ENCODE results near the gene CORO7. TPM values are rescaled to one million over a fixed set of nuclear protein-coding genes. Genes with fewer than 3 reads are reported as not detected.

CORO7 gene
- polyA plus RNA-seq, 1 donor from 2014 or later, result 108 TPM

GRCh38 chr16:4321286-4322120 lies 94.9 kb downstream of the CORO7 start:
- Mint-ChIP-seq H3K4me3 (no peak overlapping the region), H3K27me3 (peaks cover 4% of the 10 kb centered on the region), H3K27ac (no peak overlapping the region), H3K9me3 (no peaks in the 10 kb centered on the region), H3K4me1 (peaks cover 8 to 13% (median 9%) of the 10 kb centered on the region in 3 donors), H3K36me3 (no peaks in the 10 kb centered on the region)

GRCh38 chr16:4320571-4321137 lies 95.7 kb downstream of the CORO7 start:
- Mint-ChIP-seq H3K4me3 (no peak overlapping the region), H3K4me1 (peaks cover 8 to 13% (median 9%) of the 10 kb centered on the region in 3 donors), H3K27me3 (peaks cover 4% of the 10 kb centered on the region), H3K27ac (no peak overlapping the region), H3K36me3 (no peaks in the 10 kb centered on the region), H3K9me3 (no peaks in the 10 kb centered on the region)

- H3K4me3 Mint-ChIP-seq, result peak overlapping the region; percentile 46 to 83 (median 64)
- peak overlapping the region in 2 of 3 donors; percentile 39 to 66 for H3K27ac Mint-ChIP-seq
- no peaks in the 10 kb centered on the region for H3K36me3 Mint-ChIP-seq
- H3K9me3 Mint-ChIP-seq, result no peaks in the 10 kb centered on the region
- H3K4me1 Mint-ChIP-seq, result peaks cover 7 to 10% (median 8%) of the 10 kb centered on the region in 3 donors
- peaks cover 7% of the 10 kb centered on the region for H3K27me3 Mint-ChIP-seq
Measured at GRCh38 chr16:4319454-4320421, 96.7 kb downstream of the CORO7 start.

GRCh38 chr16:4318967-4319366 lies 97.4 kb downstream of the CORO7 start:
- Mint-ChIP-seq H3K36me3 (no peaks in the 10 kb centered on the region), H3K4me3 (peak overlapping the region in 2 of 4 donors; percentile 51 to 83), H3K27ac (peak overlapping the region in 2 of 3 donors; percentile 39 to 66), H3K27me3 (peaks cover 15% of the 10 kb centered on the region), H3K4me1 (peaks cover 12 to 17% (median 12%) of the 10 kb centered on the region in 3 donors), H3K9me3 (no peaks in the 10 kb centered on the region)

- no peaks in the 10 kb centered on the region for H3K36me3 Mint-ChIP-seq
- no peaks in the 10 kb centered on the region for H3K9me3 Mint-ChIP-seq
- H3K27ac Mint-ChIP-seq, result peak overlapping the region in 1 of 3 donors; percentile 39
- peaks cover 15% of the 10 kb centered on the region for H3K27me3 Mint-ChIP-seq
- peaks cover 12 to 17% (median 12%) of the 10 kb centered on the region in 3 donors for H3K4me1 Mint-ChIP-seq
- peak overlapping the region in 1 of 4 donors; percentile 43 for H3K4me3 Mint-ChIP-seq
Measured at GRCh38 chr16:4318451-4318910, 97.9 kb downstream of the CORO7 start.

GRCh38 chr16:4317532-4318450 lies 98.6 kb downstream of the CORO7 start:
- Mint-ChIP-seq H3K27ac (no peak overlapping the region), H3K9me3 (no peaks in the 10 kb centered on the region), H3K4me1 (peaks cover 12 to 17% (median 12%) of the 10 kb centered on the region in 3 donors), H3K27me3 (peaks cover 15% of the 10 kb centered on the region), H3K36me3 (no peaks in the 10 kb centered on the region), H3K4me3 (peak overlapping the region in 1 of 4 donors; percentile 43)

GRCh38 chr16:4316864-4317531 lies 99.4 kb downstream of the CORO7 start:
- H3K36me3 Mint-ChIP-seq, result no peaks in the 10 kb centered on the region
- peaks cover 15% of the 10 kb centered on the region for H3K27me3 Mint-ChIP-seq
- H3K27ac Mint-ChIP-seq, result no peak overlapping the region
- peak overlapping the region in 2 of 4 donors; percentile 12 to 47 for H3K4me3 Mint-ChIP-seq
- H3K9me3 Mint-ChIP-seq, result no peaks in the 10 kb centered on the region
- peaks cover 12 to 17% (median 12%) of the 10 kb centered on the region in 3 donors for H3K4me1 Mint-ChIP-seq

GRCh38 chr16:4316108-4316863 lies 100.1 kb downstream of the CORO7 start:
- Mint-ChIP-seq H3K36me3 (no peaks in the 10 kb centered on the region), H3K9me3 (no peaks in the 10 kb centered on the region), H3K27ac (no peak overlapping the region), H3K4me1 (peaks cover 12 to 17% (median 12%) of the 10 kb centered on the region in 3 donors), H3K27me3 (peaks cover 15% of the 10 kb centered on the region), H3K4me3 (peak overlapping the region in 1 of 4 donors; percentile 65)

GRCh38 chr16:4315186-4316107 lies 100.9 kb downstream of the CORO7 start, which contains the start of gene GLIS2:
GLIS2 (plus strand) TSS chr16:4316067; CDS start chr16:4332281, 16,214 bp downstream.
- Mint-ChIP-seq H3K27me3 (peaks cover 15% of the 10 kb centered on the region), H3K36me3 (no peaks in the 10 kb centered on the region), H3K4me1 (peaks cover 12 to 17% (median 12%) of the 10 kb centered on the region in 3 donors), H3K9me3 (no peaks in the 10 kb centered on the region), H3K27ac (peak within 1 kb of the TSS in 2 of 3 donors; percentile 1 to 86), H3K4me3 (peak within 1 kb of the TSS; percentile 76 to 94 (median 76))

GRCh38 chr16:4314532-4315185 lies 101.7 kb downstream of the CORO7 start:
- H3K27me3 Mint-ChIP-seq, result peaks cover 15% of the 10 kb centered on the region

More at GRCh38 chr16:4314532-4315185, 101.7 kb downstream of the CORO7 start:
- Mint-ChIP-seq H3K4me3 (peak overlapping the region; percentile 76 to 94 (median 76)), H3K27ac (peak overlapping the region in 2 of 3 donors; percentile 1 to 86), H3K4me1 (peaks cover 10 to 22% (median 12%) of the 10 kb centered on the region in 3 donors), H3K36me3 (no peaks in the 10 kb centered on the region), H3K9me3 (no peaks in the 10 kb centered on the region)

Measured in IgD-negative memory B cell (primary cell).